Coronary artery (tissue), 2 donors: Measurements from ENCODE around the gene CCDC167.
"Not testable (repeated sequence)": the region's sequence is repeated elsewhere in the genome, so short reads cannot be mapped to it uniquely, and the experiment has no call there.

Experiments used
- DNase-seq: peaks from one replicate; pipeline ENCODE4 v3.0.0-alpha.2; 2017; ENCODE audit warnings: low spot score
- H3K27ac ChIP-seq, 2 donors: fragments of 200-600 bp; sonication (generic); one replicate each; pipeline ENCODE4 v1.5.1; 2016 to 2019
- H3K4me3 ChIP-seq: fragments of 200-600 bp; sonication (generic); 2 replicates; pipeline ENCODE4 v1.5.1; 2016; ENCODE audit warnings: mild to moderate bottlenecking, moderate library complexity
- TF ChIP-seq, protein P1 (sequence below): fragments of 200-600 bp; sonication (generic); IDR thresholded peaks from one replicate; pipeline ENCODE4 v1.5.1; 2019; ENCODE audit warnings: antibody characterized with exemption

Gene CCDC167

DNA sequence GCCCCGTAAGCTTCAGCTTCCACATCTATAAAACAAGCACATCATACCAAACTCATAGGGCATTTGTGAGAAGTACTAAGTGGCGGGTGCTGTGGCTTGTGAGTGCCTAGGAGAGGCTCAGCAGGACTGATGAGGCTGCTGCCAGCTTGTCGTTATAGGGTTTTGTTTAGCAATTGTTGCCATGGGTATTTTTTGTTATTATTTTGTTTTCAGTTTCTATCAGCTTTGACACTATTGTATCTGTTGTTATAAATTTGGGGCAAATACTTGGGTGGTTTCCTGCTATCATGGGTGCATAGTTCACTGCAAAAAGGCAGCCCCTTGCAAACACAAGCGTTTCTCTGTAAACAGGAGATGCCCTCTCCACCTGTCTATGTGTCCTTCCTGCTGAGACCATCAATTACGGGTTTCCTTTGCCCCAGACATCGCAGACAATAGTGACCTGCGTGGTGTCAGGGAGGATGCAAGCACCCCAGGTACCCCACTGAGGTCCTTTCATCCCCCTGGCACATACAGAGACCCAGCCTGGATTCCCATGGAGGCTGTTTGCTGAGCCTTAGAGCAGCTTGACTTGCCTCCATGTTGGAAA is 3.1 kb upstream of the CCDC167 start:
- TF ChIP-seq, protein P1, sequence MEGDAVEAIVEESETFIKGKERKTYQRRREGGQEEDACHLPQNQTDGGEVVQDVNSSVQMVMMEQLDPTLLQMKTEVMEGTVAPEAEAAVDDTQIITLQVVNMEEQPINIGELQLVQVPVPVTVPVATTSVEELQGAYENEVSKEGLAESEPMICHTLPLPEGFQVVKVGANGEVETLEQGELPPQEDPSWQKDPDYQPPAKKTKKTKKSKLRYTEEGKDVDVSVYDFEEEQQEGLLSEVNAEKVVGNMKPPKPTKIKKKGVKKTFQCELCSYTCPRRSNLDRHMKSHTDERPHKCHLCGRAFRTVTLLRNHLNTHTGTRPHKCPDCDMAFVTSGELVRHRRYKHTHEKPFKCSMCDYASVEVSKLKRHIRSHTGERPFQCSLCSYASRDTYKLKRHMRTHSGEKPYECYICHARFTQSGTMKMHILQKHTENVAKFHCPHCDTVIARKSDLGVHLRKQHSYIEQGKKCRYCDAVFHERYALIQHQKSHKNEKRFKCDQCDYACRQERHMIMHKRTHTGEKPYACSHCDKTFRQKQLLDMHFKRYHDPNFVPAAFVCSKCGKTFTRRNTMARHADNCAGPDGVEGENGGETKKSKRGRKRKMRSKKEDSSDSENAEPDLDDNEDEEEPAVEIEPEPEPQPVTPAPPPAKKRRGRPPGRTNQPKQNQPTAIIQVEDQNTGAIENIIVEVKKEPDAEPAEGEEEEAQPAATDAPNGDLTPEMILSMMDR, result no peak
- no peak overlapping the region for H3K4me3 ChIP-seq

DNA sequence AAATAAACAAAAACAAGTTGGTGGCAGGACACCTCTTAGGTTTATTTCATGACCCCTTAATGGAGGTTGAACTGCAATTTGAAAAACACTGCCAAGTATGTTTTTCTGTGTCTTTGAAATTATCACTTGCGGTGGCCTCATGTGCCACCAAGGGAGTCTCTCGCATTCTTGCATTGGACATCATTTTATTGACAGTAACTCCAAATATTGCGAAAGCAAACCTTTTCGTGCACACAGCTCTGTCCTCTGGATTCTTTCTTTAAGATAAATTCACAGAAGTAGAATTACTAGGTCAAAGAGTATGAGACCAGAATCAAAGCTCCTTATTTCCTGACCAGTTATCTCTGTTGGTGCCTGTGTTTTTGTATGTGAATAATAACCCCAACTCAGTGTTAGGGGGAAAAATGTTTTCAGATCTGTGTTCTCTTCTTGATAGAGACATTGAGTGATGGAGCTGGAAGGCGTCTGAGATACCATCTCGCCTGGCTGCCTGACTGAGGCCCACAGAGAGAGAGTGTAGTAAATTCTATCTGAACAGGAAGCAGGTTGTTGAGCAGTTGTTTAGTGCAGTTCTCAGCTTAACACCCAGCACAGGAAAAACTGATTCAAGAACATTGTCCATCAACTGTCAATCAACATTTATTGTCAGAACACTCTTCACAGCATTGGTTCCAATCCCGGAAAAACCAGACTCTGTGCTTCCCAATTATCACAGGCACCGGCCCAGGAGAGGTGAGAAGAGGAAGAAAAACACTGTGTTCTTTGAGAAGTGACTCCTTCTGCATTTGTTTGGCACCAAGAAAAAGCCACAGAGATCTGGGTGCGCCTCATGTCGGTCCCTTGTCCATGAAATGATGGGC is 2.2 kb upstream of the CCDC167 start:
- TF ChIP-seq, protein P1, result no peak
- Histone ChIP-seq H3K4me3 (no peak overlapping the region), H3K27ac (no peak overlapping the region)
- no peak for DNase-seq

More for the DNA sequence above, 3.1 kb upstream of the CCDC167 start:
- DNase-seq, result no peak
- no peak overlapping the region for H3K27ac ChIP-seq

DNA sequence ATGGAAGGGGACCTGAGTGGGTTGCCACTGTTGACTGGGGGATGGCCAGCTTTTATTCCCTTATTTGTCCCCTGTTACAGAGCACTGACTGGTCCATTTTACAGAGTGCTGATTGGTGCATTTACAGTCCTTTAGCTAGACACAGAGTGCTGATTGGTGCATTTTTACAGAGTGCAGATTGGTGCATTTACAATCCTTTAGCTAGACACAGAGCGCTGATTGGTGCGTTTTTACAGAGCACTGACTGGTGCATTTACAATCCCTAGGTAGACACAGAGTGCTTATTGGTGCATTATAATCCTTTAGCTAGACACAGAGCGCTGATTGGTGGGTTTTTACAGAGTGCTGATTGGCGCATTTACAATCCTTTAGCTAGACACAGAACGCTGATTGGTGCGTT is 1.2 kb upstream of the CCDC167 start:
- H3K4me3 ChIP-seq, DNase-seq, H3K27ac ChIP-seq: not testable (repeated sequence)

DNA sequence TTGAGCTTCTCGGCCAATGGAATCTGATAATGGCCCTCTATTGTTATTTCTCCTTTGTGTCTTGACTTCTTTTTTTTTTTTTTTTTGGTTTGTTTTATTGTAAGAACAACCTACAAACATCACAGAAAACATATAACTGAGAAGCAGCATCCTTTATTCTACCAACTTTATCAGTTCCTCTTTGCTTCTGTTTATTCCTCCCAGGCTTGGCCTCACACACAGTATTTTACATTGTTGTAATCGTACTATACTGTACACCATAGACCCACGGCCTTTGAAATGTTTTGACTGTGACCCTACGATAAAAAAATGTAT is 558 bp upstream of the CCDC167 start:
- Histone ChIP-seq H3K27ac (no peak overlapping the region), H3K4me3 (peak overlapping the region; percentile 83)
- DNase-seq, result no peak
- TF ChIP-seq, protein P1, result no peak

DNA sequence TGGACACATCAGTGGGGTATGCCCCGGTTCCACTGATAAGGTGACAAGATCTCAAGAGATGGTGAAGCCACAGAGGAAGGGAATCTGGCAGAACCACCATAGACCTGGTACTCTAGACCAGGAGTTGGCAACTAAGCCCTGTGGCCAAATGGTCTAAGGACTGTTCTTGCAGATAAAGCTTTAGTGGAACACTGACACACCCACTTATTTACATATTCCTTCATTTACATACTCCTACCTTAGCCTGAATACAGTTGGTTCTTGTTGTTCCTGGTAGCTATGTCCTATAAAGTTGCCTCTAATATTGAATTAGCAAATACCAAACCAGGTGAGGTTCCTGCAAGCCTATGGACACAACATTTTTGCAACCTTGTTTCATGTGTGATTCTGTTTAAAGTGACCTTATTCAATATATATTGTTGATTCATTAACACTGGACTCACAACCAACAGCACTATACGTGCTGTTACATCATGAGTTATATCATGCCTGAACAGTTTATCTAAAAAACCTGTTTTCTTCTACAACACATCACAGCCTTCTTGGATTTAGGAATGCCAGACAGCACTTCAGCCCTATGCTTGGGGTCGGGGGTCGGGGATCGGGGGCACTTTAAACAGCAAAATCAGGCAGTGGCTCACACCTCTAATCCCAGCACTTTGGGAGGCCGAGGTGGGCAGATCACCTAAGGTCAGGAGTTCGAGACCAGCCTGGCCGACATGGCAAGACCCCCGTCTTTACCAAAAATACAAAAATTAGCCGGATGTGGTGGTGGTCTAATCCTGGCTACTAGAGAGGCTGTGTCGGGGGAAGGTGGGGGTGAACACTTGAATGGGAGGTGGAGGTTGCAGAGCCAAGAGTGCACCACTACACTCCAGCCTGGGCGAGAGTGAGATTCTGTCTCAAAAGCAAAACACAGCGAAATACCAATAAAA is 2.5 kb downstream of the CCDC167 start:
- DNase-seq, result no peak
- no peak overlapping the region for H3K27ac ChIP-seq
- H3K4me3 ChIP-seq, result no peak overlapping the region
- TF ChIP-seq, protein P1, result no peak

DNA sequence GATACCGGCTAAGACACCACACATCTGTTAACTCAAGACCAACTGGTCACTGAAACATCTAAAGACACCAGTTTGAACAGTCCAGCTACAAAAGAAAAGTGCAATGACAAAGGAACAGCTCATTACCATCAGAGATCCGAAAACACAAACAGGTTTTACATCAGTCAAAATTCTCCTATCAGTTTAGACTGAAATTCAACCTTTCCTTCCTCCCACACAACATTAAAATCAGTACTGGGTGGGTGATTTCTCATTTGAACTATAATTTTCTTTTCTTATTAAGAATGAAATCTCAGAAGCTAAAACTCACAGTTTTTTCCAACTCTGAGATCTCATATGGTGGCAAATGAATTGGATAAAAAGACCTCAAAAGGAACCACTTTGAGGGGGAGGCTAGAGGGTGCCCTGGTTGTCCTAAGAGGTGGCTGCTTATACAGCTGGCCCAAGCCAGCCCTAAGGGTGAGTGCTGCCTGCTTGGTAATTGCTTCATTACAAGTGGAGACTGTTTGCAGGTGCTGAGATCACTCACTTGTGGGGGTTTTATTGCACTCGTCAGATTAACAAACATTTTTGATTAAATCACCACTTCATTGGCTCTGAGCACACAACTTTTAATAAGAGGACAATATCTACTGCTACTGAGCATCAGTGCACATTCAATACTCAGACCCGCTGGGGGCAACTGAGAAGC is 4.3 kb downstream of the CCDC167 start:
- Histone ChIP-seq H3K27ac (no peak overlapping the region), H3K4me3 (no peak overlapping the region)
- no peak for DNase-seq
- TF ChIP-seq, protein P1, result no peak

DNA sequence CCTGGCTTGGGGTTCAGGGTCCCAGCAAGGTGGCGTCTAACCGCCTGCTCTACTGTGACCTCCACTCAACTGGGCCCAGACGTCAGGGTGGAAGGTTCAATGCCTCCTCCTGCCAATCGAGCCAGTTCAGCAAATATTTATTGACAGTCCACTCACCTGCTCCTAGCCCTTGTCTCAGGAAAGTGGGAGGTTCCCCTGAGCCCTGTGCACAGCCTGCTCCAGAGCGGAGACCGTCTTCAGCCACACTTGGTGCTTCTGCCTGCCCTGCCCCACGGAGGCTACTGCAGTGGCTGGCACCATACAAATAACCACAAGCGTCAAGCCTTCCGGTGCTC is 6.1 kb downstream of the CCDC167 start:
- Histone ChIP-seq H3K27ac (no peak overlapping the region), H3K4me3 (no peak overlapping the region)
- no peak for DNase-seq
- TF ChIP-seq, protein P1, result no peak
